ENCODE data around the gene KIRREL1. TPM values are rescaled to one million over a fixed set of nuclear protein-coding genes. Genes with fewer than 3 reads are reported as not detected.
"Not testable (repeated sequence)": the region's sequence is repeated elsewhere in the genome, so short reads cannot be mapped to it uniquely, and the experiment has no call there.

Gene KIRREL1
- total and polyA plus RNA-seq, 2 experiments from 2014 or later, result 8.2 to 33.2 TPM

GRCh38 chr1:158124034-158124433 is 130.6 kb downstream of the KIRREL1 start:
- no peak for DNase-seq (ENCODE audit: low read depth in 1 of 2, low spot score in 1 of 2)
- no peaks in the 10 kb centered on the region for H3K27me3 ChIP-seq
- H3K9me3 ChIP-seq (ENCODE audit: low read depth), result no peaks in the 10 kb centered on the region
- H3K4me3 ChIP-seq, result no peak overlapping the region
- no peaks in the 10 kb centered on the region for H3K36me3 ChIP-seq
- H3K4me1 ChIP-seq (ENCODE audit: low read depth), result no peaks in the 10 kb centered on the region
- TF ChIP-seq CTCF (IDR thresholded peaks at IDR 0.05; ENCODE audit: low read depth, low read length), result no peak
- no peak overlapping the region for H3K27ac ChIP-seq

GRCh38 chr1:158124999-158125398 is 131.6 kb downstream of the KIRREL1 start:
- DNase-seq (ENCODE audit: low read depth in 1 of 2, low spot score in 1 of 2), result peak; percentile 92 to 98
- Histone ChIP-seq H3K27ac (no peak overlapping the region), H3K4me3 (no peak overlapping the region), H3K4me1 (ENCODE audit: low read depth) (no peaks in the 10 kb centered on the region), H3K9me3 (ENCODE audit: low read depth) (no peaks in the 10 kb centered on the region), H3K27me3 (no peaks in the 10 kb centered on the region), H3K36me3 (no peaks in the 10 kb centered on the region)
- TF ChIP-seq CTCF (IDR thresholded peaks at IDR 0.05; ENCODE audit: low read depth, low read length), result peak; percentile 94

GRCh38 chr1:158126425-158126824 is 133.0 kb downstream of the KIRREL1 start:
- H3K9me3 ChIP-seq (ENCODE audit: low read depth), result no peaks in the 10 kb centered on the region
- H3K27me3 ChIP-seq, result no peaks in the 10 kb centered on the region
- DNase-seq (ENCODE audit: low read depth in 1 of 2, low spot score in 1 of 2), result no peak
- H3K36me3 ChIP-seq, result no peaks in the 10 kb centered on the region
- no peak for TF ChIP-seq CTCF (IDR thresholded peaks at IDR 0.05; ENCODE audit: low read depth, low read length)
- no peak overlapping the region for H3K27ac ChIP-seq
- no peaks in the 10 kb centered on the region for H3K4me1 ChIP-seq (ENCODE audit: low read depth)
- H3K4me3 ChIP-seq, result no peak overlapping the region

- DNase-seq (ENCODE audit: low read depth in 1 of 2, low spot score in 1 of 2); H3K4me1 ChIP-seq (ENCODE audit: low read depth); H3K36me3 ChIP-seq; H3K27ac ChIP-seq; H3K9me3 ChIP-seq (ENCODE audit: low read depth); H3K27me3 ChIP-seq; H3K4me3 ChIP-seq: not testable (repeated sequence)
Measured at GRCh38 chr1:158128531-158128930, 135.1 kb downstream of the KIRREL1 start.

GRCh38 chr1:158131217-158131616 is 137.8 kb downstream of the KIRREL1 start:
- H3K36me3 ChIP-seq, result no peaks in the 10 kb centered on the region
- DNase-seq (ENCODE audit: low read depth in 1 of 2, low spot score in 1 of 2), result no peak
- H3K27me3 ChIP-seq, result no peaks in the 10 kb centered on the region
- no peak for TF ChIP-seq CTCF (IDR thresholded peaks at IDR 0.05; ENCODE audit: low read depth, low read length)
- H3K4me3 ChIP-seq, result no peak overlapping the region
- H3K4me1 ChIP-seq (ENCODE audit: low read depth), result no peaks in the 10 kb centered on the region
- no peak overlapping the region for H3K27ac ChIP-seq
- H3K9me3 ChIP-seq (ENCODE audit: low read depth), result no peaks in the 10 kb centered on the region

- TF ChIP-seq CTCF (IDR thresholded peaks at IDR 0.05; ENCODE audit: low read depth, low read length), result no peak
- Histone ChIP-seq H3K27ac (peak overlapping the region; percentile 3), H3K36me3 (no peaks in the 10 kb centered on the region)
Measured at GRCh38 chr1:158140764-158141192, 147.3 kb downstream of the KIRREL1 start.

More at GRCh38 chr1:158140764-158141192, 147.3 kb downstream of the KIRREL1 start:
- Histone ChIP-seq H3K4me1 (ENCODE audit: low read depth) (peaks cover 3% of the 10 kb centered on the region), H3K4me3 (no peak overlapping the region), H3K9me3 (ENCODE audit: low read depth) (no peaks in the 10 kb centered on the region), H3K27me3 (no peaks in the 10 kb centered on the region)
- DNase-seq (ENCODE audit: low read depth in 1 of 2, low spot score in 1 of 2), result peak in 1 of 2 donors; percentile 26

Measured in cardiac muscle cell (in vitro differentiated cells and primary cell).